Stimulated activated CD4-positive, alpha-beta T cell treated with anti-CD3 and anti-CD28 coated beads, Interleukin-12 subunit alpha, Interleukin-12 subunit beta, amount 100 ng/mL, for 48 hours (primary cell): ENCODE results near the gene HMCN1.
A peak's percentile ranks its signal among the peaks of the same experiment; 100 is the strongest.

Source experiments
- DNase-seq, 3 donors: peaks; one replicate each; pipeline ENCODE4 v3.0.0-alpha.2; 2020; ENCODE audit warnings: low read depth in 2 of 3, low spot score in 1 of 3

Gene HMCN1

GRCh38 chr1:185803241-185803640 lies 69.0 kb downstream of the HMCN1 start:
- DNase-seq: no peak

- no peak for DNase-seq
Measured at GRCh38 chr1:185804206-185804605, 70.0 kb downstream of the HMCN1 start.

- no peak for DNase-seq
Measured at GRCh38 chr1:185804608-185805007, 70.4 kb downstream of the HMCN1 start.

- DNase-seq: no peak
Measured at GRCh38 chr1:185807275-185807674, 73.1 kb downstream of the HMCN1 start.

GRCh38 chr1:185808631-185809030 lies 74.4 kb downstream of the HMCN1 start:
- DNase-seq: no peak

- DNase-seq: no peak
Measured at GRCh38 chr1:185811073-185811709, 77.0 kb downstream of the HMCN1 start.

- DNase-seq: no peak
Measured at GRCh38 chr1:185812934-185813333, 78.7 kb downstream of the HMCN1 start.

- peak in 1 of 3 donors; percentile 9 for DNase-seq
Measured at GRCh38 chr1:185813401-185813979, 79.3 kb downstream of the HMCN1 start.

GRCh38 chr1:185816460-185816859 lies 82.3 kb downstream of the HMCN1 start:
- DNase-seq: no peak

GRCh38 chr1:185819798-185820197 lies 85.6 kb downstream of the HMCN1 start:
- DNase-seq: no peak

GRCh38 chr1:185821612-185822385 lies 87.6 kb downstream of the HMCN1 start:
- DNase-seq: no peak

GRCh38 chr1:185823467-185823866 lies 89.3 kb downstream of the HMCN1 start:
- no peak for DNase-seq

GRCh38 chr1:185824106-185824505 lies 89.9 kb downstream of the HMCN1 start:
- no peak for DNase-seq

GRCh38 chr1:185825556-185825955 lies 91.4 kb downstream of the HMCN1 start:
- DNase-seq: no peak

GRCh38 chr1:185834371-185834905 lies 100.2 kb downstream of the HMCN1 start:
- DNase-seq: no peak

GRCh38 chr1:185835191-185835590 lies 101.0 kb downstream of the HMCN1 start:
- DNase-seq: no peak

- no peak for DNase-seq
Measured at GRCh38 chr1:185837711-185838110, 103.5 kb downstream of the HMCN1 start.

- no peak for DNase-seq
Measured at GRCh38 chr1:185838111-185838510, 103.9 kb downstream of the HMCN1 start.

- DNase-seq: no peak
Measured at GRCh38 chr1:185840880-185841279, 106.7 kb downstream of the HMCN1 start.

GRCh38 chr1:185843297-185843869 lies 109.2 kb downstream of the HMCN1 start:
- DNase-seq: no peak

GRCh38 chr1:185843986-185844385 lies 109.8 kb downstream of the HMCN1 start:
- DNase-seq: no peak
